ENCODE measurements around the gene IZUMO4. TPM values are rescaled to one million over a fixed set of nuclear protein-coding genes. Genes with fewer than 3 reads are reported as not detected.
A peak's percentile ranks its signal among the peaks of the same experiment; 100 is the strongest.

The IZUMO4 gene
- total RNA-seq, 1 donor from 2014 or later = 6.8 TPM

DNA sequence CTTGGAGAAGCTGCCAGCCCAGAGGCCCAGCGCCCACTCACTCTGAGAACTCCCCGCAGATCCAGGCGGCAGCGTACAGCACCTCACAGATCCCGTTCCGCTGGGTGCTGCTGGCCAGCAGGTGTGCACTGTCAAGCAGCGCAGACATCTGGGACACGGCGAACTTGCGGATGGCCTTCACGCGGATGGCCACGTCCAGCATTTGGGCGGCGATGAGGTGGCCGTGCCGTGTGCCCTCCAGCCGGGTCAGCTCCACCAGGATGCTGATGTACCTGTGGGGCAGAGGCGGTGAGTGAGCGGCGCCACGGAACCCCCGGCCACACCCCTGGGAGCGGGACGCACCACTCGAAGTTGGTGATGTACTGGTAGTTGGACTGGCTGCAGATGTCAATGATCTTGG is 24.1 kb downstream of the IZUMO4 start:
- Histone ChIP-seq H3K36me3 (peaks cover 96% of the 10 kb centered on the region), H3K4me1 (no peaks in the 10 kb centered on the region), H3K27me3 (no peaks in the 10 kb centered on the region), H3K27ac (no peak overlapping the region), H3K9me3 (no peaks in the 10 kb centered on the region), H3K4me3 (no peak overlapping the region)
- no peak for DNase-seq
- intact Hi-C loops (cut with DNase I) = no loop called here
- no peak for ATAC-seq
- TF ChIP-seq, protein P1, sequence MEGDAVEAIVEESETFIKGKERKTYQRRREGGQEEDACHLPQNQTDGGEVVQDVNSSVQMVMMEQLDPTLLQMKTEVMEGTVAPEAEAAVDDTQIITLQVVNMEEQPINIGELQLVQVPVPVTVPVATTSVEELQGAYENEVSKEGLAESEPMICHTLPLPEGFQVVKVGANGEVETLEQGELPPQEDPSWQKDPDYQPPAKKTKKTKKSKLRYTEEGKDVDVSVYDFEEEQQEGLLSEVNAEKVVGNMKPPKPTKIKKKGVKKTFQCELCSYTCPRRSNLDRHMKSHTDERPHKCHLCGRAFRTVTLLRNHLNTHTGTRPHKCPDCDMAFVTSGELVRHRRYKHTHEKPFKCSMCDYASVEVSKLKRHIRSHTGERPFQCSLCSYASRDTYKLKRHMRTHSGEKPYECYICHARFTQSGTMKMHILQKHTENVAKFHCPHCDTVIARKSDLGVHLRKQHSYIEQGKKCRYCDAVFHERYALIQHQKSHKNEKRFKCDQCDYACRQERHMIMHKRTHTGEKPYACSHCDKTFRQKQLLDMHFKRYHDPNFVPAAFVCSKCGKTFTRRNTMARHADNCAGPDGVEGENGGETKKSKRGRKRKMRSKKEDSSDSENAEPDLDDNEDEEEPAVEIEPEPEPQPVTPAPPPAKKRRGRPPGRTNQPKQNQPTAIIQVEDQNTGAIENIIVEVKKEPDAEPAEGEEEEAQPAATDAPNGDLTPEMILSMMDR (IDR thresholded peaks at IDR 0.05) = no peak

DNA sequence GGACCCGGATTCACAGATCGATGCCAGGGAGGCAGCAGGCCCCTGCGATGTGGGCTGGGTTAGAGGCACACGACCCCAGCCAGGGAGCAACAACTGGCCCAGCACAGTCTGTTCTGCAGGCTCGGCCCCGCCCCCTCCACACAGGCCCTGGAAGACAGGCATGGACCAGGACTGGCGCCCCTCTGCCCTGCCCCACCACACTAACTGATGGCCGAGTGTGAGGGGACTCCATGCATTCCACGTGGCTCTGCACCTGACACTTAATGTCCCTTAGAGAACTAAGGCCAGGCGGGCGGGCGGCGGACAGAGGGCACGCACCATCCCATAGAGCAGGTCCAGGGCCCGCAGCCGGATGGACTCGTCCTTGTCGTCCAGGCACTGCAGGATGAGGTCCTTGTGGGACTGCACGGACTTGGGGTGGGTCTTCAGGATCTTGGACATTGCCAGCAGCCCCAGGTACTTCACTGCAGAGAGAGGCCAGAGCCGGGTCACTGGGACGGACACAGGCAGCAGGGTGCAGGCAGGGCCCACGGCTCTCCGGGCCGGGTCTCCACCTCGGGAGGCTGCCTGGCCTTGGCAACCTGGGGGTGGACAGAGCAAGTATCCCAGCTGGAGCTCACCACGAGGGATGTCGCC is 24.8 kb downstream of the IZUMO4 start:
- ATAC-seq (no peak), DNase-seq (no peak)
- no peaks in the 10 kb centered on the region for H3K9me3 ChIP-seq
- no peaks in the 10 kb centered on the region for H3K4me1 ChIP-seq
- intact Hi-C loops (cut with DNase I) = no loop called here
- no peak overlapping the region for H3K4me3 ChIP-seq
- H3K36me3 ChIP-seq = peaks cover 94% of the 10 kb centered on the region
- H3K27ac ChIP-seq = no peak overlapping the region
- TF ChIP-seq, protein P1 (IDR thresholded peaks at IDR 0.05) = no peak
- H3K27me3 ChIP-seq = no peaks in the 10 kb centered on the region

DNA sequence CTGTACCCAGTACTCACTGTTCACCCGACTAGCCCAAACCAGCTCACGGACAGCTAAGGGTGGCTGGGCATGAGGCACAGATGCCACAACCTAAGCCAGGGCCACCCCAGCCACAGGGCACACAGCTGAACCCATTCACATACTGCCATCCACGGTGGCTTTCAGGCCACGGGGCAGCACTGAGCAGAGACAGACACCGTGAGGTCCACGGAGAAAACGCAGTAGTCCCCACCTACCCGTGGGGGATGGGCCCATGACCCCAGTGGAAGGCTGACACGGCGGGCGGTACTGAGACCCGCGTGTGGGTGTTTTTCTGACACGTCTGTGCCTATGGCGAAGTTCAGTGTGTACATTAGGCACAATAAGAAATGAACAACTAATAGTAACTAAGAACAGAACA is 25.5 kb downstream of the IZUMO4 start:
- Histone ChIP-seq H3K4me1 (no peaks in the 10 kb centered on the region), H3K27ac (no peak overlapping the region), H3K27me3 (no peaks in the 10 kb centered on the region), H3K36me3 (peaks cover 94% of the 10 kb centered on the region), H3K4me3 (no peak overlapping the region), H3K9me3 (no peaks in the 10 kb centered on the region)
- no peak for ATAC-seq
- intact Hi-C loops (cut with DNase I) = no loop called here
- no peak for DNase-seq
- TF ChIP-seq, protein P1 (IDR thresholded peaks at IDR 0.05) = no peak

DNA sequence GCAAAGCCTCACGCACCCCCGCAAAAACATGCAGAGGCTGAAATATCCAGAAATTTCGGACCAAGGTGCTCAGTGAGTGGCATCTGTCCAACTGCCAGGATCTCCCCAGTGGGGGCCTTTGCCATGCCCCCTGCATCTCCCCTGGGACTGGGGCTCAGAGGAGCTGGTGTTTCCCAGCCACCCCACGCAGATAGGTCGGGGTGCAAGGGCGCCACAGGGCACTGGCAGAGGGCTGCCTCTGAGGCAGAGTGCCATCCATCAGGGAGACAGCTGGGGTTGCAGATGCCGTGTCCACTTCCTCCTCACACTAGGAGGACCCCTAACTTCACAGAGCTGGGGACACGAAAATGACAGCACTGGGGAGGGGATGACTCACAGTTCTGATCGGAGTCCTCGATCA is 26.3 kb downstream of the IZUMO4 start:
- intact Hi-C loops (cut with DNase I) = no loop called here
- H3K9me3 ChIP-seq = no peaks in the 10 kb centered on the region
- ATAC-seq (no peak), DNase-seq (no peak)
- peaks cover 92% of the 10 kb centered on the region for H3K36me3 ChIP-seq
- no peaks in the 10 kb centered on the region for H3K4me1 ChIP-seq
- no peak overlapping the region for H3K4me3 ChIP-seq
- no peaks in the 10 kb centered on the region for H3K27me3 ChIP-seq
- TF ChIP-seq, protein P1 (IDR thresholded peaks at IDR 0.05) = no peak
- no peak overlapping the region for H3K27ac ChIP-seq

DNA sequence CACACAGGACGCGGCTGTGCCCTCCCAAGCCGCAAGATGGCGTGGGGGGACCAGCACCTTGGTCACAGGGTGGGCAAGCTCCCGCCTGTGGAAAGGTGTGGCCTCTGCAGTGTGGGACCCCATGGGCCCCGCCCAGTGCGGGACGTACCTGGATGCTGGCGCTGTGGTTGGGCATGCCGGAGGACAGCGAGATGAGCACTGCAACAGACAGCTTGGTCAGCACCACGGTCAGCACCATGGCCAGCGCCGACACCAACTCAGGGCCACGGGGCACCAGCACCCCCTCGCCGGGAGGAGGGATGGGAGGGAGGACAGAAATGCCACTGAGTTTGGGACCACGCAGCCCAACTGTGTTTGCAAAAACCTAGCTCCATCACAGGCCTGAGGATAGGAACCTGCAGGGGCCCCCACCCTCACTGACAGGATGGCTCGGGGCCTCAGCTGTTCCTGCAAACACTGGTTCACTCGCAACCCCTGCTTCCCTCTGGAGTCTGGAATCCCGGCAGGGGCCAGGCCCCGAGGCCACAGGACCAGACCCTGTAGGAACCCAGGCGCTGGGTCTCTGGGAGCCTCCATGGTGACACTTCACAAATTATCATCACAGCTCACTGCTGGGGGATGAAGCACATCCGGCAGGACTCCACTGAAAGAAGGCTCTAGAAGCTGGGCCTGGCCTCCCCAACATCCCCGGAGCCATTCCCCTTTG is 27.1 kb downstream of the IZUMO4 start:
- H3K4me3 ChIP-seq = no peak overlapping the region
- intact Hi-C loops (cut with DNase I) = no loop called here
- ATAC-seq (peak; percentile 19), DNase-seq (no peak)
- H3K9me3 ChIP-seq = no peaks in the 10 kb centered on the region
- H3K27ac ChIP-seq = no peak overlapping the region
- TF ChIP-seq, protein P1 (IDR thresholded peaks at IDR 0.05) = no peak
- H3K4me1 ChIP-seq = no peaks in the 10 kb centered on the region
- peaks cover 86% of the 10 kb centered on the region for H3K36me3 ChIP-seq
- H3K27me3 ChIP-seq = no peaks in the 10 kb centered on the region
